DOHH2 (cell line): ENCODE results near the gene EXD3.

Experiments
- CTCF ChIP-seq: fragments of 200-600 bp; sonication (generic); IDR thresholded peaks from one replicate; pipeline ENCODE4 v1.5.1; 2014; ENCODE audit warnings: antibody characterized with exemption, mild to moderate bottlenecking, low read depth, low read length; ENCODE audit not compliant: poor library complexity, severe bottlenecking
- EZH2phosphoT487 ChIP-seq: fragments of 200-600 bp; sonication (generic); IDR thresholded peaks from 2 replicates; pipeline ENCODE4 v1.6.1; 2017; ENCODE audit warnings: borderline replicate concordance, mild to moderate bottlenecking, antibody characterized with exemption, low read length, moderate library complexity, mixed read lengths

- TF ChIP-seq CTCF: no peak
- TF ChIP-seq EZH2phosphoT487: no peak
Observed at GRCh38 chr9:137455359-137455991, 32.5 kb upstream of the EXD3 start.
